Measurements from ENCODE around the gene OR52I1.

OR52I1 gene

GRCh38 chr11:4615856-4616444 is 22.1 kb downstream of the OR52I1 start:
- no peak for DNase-seq (ENCODE audit: low read depth)

DNA sequence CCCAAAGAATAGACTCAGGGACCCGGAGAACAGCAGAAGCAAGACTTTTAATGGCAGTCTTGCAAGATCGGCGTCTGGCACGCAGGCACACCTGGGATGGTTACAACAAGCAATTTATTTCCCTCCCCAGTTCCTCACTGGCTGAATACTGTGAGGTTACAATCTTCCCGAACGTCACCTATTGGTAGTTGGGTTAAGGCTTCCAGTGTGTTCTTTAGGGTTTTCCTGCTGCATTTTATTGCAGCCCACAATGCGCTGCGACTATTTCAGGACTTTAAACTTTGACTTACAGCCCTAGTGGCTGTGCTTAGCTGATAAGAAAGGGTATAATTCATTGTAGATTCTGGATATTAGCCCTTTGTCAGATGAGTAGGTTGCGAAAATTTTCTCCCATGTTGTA is 25.7 kb downstream of the OR52I1 start:
- no peak for DNase-seq (ENCODE audit: low read depth)

DNA sequence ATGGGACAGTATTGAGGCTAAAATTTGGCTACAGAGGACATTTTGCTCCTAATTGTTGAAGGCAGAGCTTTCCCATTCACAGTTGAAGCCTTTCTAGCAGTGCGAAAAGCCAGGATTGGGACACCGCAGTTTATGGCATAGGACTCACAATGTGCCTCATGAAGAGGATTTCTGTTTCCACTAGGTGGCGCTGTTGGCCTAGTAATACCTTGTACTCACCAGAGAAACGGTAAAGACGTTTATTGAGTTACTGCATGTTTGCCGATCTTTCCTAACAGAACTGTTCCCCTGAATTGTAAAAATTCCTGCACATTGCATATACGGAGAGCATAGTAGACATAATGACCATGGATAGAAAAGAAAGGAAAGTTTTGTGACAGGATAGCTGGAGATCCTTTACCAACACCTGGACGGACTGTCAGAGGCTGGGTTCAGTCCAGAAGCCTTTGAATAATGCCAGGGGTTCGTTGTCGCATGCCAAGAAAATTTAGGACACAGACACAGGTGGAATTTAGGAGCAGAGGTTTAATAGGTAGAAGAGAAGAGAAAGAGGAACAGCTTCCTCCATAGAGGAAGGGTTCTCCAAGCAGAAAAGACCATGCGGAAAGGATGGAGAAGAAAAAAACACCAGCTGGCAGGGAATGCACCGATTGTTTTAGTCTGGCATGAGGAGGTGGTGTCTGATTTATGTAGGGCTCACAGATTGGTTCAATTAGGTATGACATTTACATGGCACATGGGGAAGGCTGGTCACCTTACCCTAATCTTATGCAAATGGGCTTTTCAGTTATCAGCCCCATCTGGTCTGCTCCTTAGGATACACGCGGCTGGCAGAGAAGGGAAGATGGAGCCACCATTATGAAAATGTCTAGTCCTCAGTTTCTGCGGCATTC is 32.6 kb downstream of the OR52I1 start:
- peak; percentile 27 for DNase-seq (ENCODE audit: low read depth)

DNA sequence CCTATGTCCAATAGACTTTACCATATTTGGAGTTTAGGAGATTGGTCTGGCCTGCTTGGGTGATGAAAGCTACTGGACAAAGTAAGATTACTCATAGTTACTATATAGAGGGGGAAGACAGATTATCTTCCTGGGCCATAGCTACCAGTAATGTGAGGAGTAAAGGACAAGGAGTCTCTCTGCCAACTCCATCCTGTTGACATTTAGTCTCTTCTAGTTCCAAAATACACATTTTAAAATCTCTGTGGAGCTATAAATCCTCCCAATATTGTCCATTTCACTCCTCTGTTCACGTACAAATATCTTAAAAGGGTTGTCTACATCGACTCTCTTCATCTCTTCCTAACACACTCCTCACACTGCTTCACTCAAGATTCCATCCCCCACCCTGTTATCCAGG is 42.3 kb downstream of the OR52I1 start:
- DNase-seq (ENCODE audit: low read depth) = no peak

- peak; percentile 55 for DNase-seq (ENCODE audit: low read depth)
Observed at GRCh38 chr11:4636962-4637661, 43.3 kb downstream of the OR52I1 start, which contains the start of gene OR51D1. Gene OR51D1 (plus strand): TSS chr11:4637477. CDS start chr11:4639791, 2,314 bp downstream.

- DNase-seq (ENCODE audit: low read depth) = no peak
Observed at GRCh38 chr11:4637662-4638047, 43.8 kb downstream of the OR52I1 start.

- no peak for DNase-seq (ENCODE audit: low read depth)
Observed at GRCh38 chr11:4639931-4640330, 46.1 kb downstream of the OR52I1 start.

DNA sequence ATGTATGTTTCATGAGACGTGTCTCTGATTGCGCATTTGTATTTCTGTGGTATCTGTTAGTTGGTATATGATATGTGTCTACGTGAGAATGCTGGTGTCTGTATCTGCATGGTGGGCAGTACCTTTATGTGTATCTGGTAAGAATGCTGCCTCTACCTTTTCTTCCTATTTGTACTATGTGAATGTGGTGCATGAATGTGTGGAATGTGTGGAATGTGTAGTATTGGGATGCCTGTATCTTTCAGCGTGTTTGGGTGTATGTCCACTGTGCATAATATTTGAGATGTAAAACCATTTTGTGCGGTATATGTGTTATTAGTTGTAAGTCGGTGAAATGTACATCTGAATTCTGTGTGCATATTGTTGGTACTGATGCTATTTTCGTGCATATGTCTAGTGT is 47.7 kb downstream of the OR52I1 start:
- DNase-seq (ENCODE audit: low read depth) = no peak

GRCh38 chr11:4642043-4642442 is 48.2 kb downstream of the OR52I1 start:
- DNase-seq (ENCODE audit: low read depth) = no peak

DNA sequence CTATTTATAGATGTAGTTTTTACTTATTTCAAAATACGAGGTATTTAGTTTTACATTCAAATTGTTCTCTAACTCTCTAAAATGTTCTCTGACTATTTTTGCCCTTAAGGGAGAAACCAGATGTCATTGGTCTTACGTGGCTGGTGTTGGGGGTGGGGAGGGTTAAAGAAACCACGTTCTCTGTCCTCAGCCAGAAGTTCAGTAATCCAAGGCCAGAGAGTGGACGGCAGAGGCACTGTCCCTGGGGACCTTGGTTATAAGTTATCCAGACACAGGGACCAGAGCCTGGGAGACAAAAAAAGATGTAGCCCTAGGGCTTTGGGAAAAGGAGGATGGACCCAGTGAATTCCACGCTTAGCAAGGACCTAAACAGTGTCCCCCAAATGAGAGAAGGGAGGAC is 49.2 kb downstream of the OR52I1 start:
- no peak for DNase-seq (ENCODE audit: low read depth)

GRCh38 chr11:4643682-4644081 is 49.8 kb downstream of the OR52I1 start, which contains the start of gene OR51E1:
Gene OR51E1 (plus strand): TSS chr11:4643982. CDS start chr11:4652527, 8,545 bp downstream.
- no peak for DNase-seq (ENCODE audit: low read depth)

DNA sequence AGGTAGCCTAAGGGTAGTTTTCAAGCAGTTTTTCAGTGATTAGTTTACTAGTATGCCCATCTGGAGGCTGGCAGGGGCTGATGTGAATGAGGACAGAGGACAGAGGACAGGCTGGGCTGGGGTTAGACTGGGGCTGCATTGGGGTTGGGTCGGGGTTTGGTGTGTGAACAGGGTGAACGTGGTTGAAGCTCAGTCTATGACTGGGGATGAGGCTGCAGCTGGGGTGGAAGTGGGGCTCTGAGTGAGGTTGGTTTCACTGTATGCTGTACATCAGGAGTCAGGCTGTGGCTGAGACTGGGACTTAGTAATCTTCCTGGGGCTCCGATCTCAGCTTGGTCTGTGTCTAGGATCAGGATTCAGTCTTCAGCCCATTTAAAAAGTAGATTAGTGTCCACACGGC is 50.4 kb downstream of the OR52I1 start:
- no peak for DNase-seq (ENCODE audit: low read depth)

All from activated T-cell treated with anti-CD3 and anti-CD28 coated beads for 48 hours (primary cell).